IPS-18c (cell line): ENCODE data around the gene MRPS14.

Experiments used
- H3K4me3 ChIP-seq: 2 replicates; pipeline ENCODE4 v1.7.0; 2013; ENCODE audit warnings: low read depth, mild to moderate bottlenecking, low read length, moderate library complexity; ENCODE audit not compliant: insufficient read depth
- H3K9me3 ChIP-seq: one replicate; pipeline ENCODE4 v1.6.1; 2013; ENCODE audit warnings: mild to moderate bottlenecking, low read length, moderate library complexity; ENCODE audit not compliant: control insufficient read depth, insufficient read depth

MRPS14 gene

GRCh38 chr1:174967845-174968705 is 55.1 kb downstream of the MRPS14 start:
- H3K4me3 ChIP-seq = no peak overlapping the region
- H3K9me3 ChIP-seq = no peaks in the 10 kb centered on the region

- H3K4me3 ChIP-seq = no peak overlapping the region
These were observed 57.1 kb downstream of the MRPS14 start for GRCh38 chr1:174966008-174966572.

GRCh38 chr1:174965362-174966007 is 57.7 kb downstream of the MRPS14 start:
- Histone ChIP-seq H3K9me3 (no peaks in the 10 kb centered on the region), H3K4me3 (no peak overlapping the region)

More at GRCh38 chr1:174966008-174966572, 57.1 kb downstream of the MRPS14 start:
- no peaks in the 10 kb centered on the region for H3K9me3 ChIP-seq

- Histone ChIP-seq H3K4me3 (no peak overlapping the region), H3K9me3 (no peaks in the 10 kb centered on the region)
These were observed 58.3 kb downstream of the MRPS14 start for GRCh38 chr1:174964972-174965361.

- Histone ChIP-seq H3K9me3 (no peaks in the 10 kb centered on the region), H3K4me3 (no peak overlapping the region)
These were observed 58.8 kb downstream of the MRPS14 start for GRCh38 chr1:174964261-174964971.

GRCh38 chr1:174963529-174964125 is 59.6 kb downstream of the MRPS14 start:
- no peaks in the 10 kb centered on the region for H3K9me3 ChIP-seq
- no peak overlapping the region for H3K4me3 ChIP-seq
